Heart right ventricle (tissue), 16 donors: ENCODE data around the gene LEO1. TPM values are rescaled to one million over a fixed set of nuclear protein-coding genes. Genes with fewer than 3 reads are reported as not detected.
A peak's percentile ranks its signal among the peaks of the same experiment; 100 is the strongest.

Source experiments
- ATAC-seq, 8 donors: fragments of 200-7000 bp; cut with Tn5 transposase; one replicate each; pipeline ENCODE4 v1.9.1; 2020; ENCODE audit warnings: mild to moderate bottlenecking in 8 of 8, moderate library complexity in 8 of 8, moderate number of reproducible peaks in 1 of 8
- DNase-seq, 2 donors: peaks; one replicate each; pipeline ENCODE4 v3.0.0-alpha.2; 2020
- H3K27ac ChIP-seq, 10 donors: fragments of 200-600 bp; sonication (generic) in 2 of 10; one replicate each; pipeline versions ENCODE4 v1.5.0 to v1.8.0; 2020 to 2022; ENCODE audit warnings: mild to moderate bottlenecking in 3 of 10
- H3K27me3 ChIP-seq, 7 donors: fragments of 200-600 bp; one replicate each; pipeline ENCODE4 v1.8.0; 2021 to 2022; ENCODE audit warnings: mild to moderate bottlenecking in 2 of 7
- H3K36me3 ChIP-seq, 9 donors: fragments of 200-600 bp; sonication (generic) in 1 of 9; one replicate each; pipeline versions ENCODE4 v1.5.0 to v1.8.0; 2020 to 2022; ENCODE audit warnings: mild to moderate bottlenecking in 2 of 9
- H3K4me1 ChIP-seq, 9 donors: fragments of 200-600 bp; sonication (generic) in 1 of 9; one replicate each; pipeline versions ENCODE4 v1.5.0 to v1.8.0; 2020 to 2022; ENCODE audit warnings: mild to moderate bottlenecking in 4 of 9
- H3K4me3 ChIP-seq, 10 donors: fragments of 200-600 bp; sonication (generic) in 2 of 10; one replicate each; pipeline versions ENCODE4 v1.5.0 to v1.8.0; 2020 to 2022; ENCODE audit warnings: mild to moderate bottlenecking in 7 of 10, moderate library complexity in 2 of 10
- H3K9me3 ChIP-seq, 11 donors: fragments of 200-600 bp in 10 of 11; sonication (generic) in 2 of 11; one replicate each; pipeline versions ENCODE4 v1.5.0 to v1.8.0; 2013 to 2022; ENCODE audit warnings: mild to moderate bottlenecking in 2 of 11, control low read depth in 1 of 11, moderate library complexity in 1 of 11
- WGBS, 2 donors: extraction: QIAGEN DNeasy Blood & Tissue Kit; methylation state at CpG; one replicate each; pipeline ENCODE4 v1.1.7; 2013; ENCODE audit warnings: inconsistent platforms in 1 of 2; 5-methylcytosine and 5-hydroxymethylcytosine counted together
- intact Hi-C, 10 donors: fragments of 100-400 bp; cut with DNase I; formaldehyde crosslinking; loops; one replicate each; pipeline versions ENCODE4 v1.11.1 to v1.14.2; 2022
- polyA plus RNA-seq, 2 donors: library from polyadenylated mRNA; stranded (reverse); fragments of 200-250 nt; gene quantifications; one replicate each; pipeline ENCODE4 v1.2.3, GENCODE V29; 2013
- total RNA-seq, 10 donors: library from RNA; stranded (reverse); fragmentation: NEBNext Ultra II Directional in 3 of 10; extraction: Animal tissue kit (Norgen Biotek cat#: 25700) in 3 of 10; gene quantifications; one replicate each; pipeline versions ENCODE4 v1.2.1 to v1.2.4, GENCODE V29; 2021 to 2023
- TF ChIP-seq, protein P1 (sequence below), 9 donors: fragments of 200-600 bp; sonication (generic) in 2 of 9; IDR thresholded peaks; one replicate each; pipeline versions ENCODE4 v1.5.0 to v1.8.0; 2021 to 2022; ENCODE audit warnings: antibody characterized with exemption in 9 of 9, mild to moderate bottlenecking in 5 of 9, moderate library complexity in 1 of 9
- donor health status: Arrhythmogenic right ventricular cardiomyopathy.
- donor health status: ischemic (EF 13 %, LVEDD 7.1; RV severe dilation, severe dysfunction).
- donor health status: healthy with polysubstance abuse.
- donor health status: DM: no; HTN: yes; CAD: no.
- donor health status: DM: no; HTN: no; CAD: no.
- donor health status: ischemic (EF 25% LVEDD 6.9; RV normal size, moderate dysfunction).
- donor health status: ischemic (EF 25% LVEDD 5.7; RV mildly dilated, moderate dysfunction).
- donor health status: healthy.
- donor health status: DM: yes; HTN: yes; CAD: no.
- donor health status: Ischemic cardiomyopathy.
- donor health status: ischemic (EF 35%, LVEDD 5.7; RV mildly dilated, moderate dysfunction).
- donor health status: nonischemic (EF 11% LVEDD 7.7; RV severe dilation, severe dysfunction).
- donor health status: DM: yes; HTN: yes; CAD: no.
- donor health status: PGD.
- donor health status: ischemic (EF 29% LVEDD 5.4; RV normal size, mild dysfunction).
- donor health status: nonischemic (EF 23%, LVEDD 6.1; RV moderate dilation, normal function).

Gene LEO1
- total and polyA plus RNA-seq, 12 donors = 6.6 to 9.1 (median 8.2) TPM

DNA sequence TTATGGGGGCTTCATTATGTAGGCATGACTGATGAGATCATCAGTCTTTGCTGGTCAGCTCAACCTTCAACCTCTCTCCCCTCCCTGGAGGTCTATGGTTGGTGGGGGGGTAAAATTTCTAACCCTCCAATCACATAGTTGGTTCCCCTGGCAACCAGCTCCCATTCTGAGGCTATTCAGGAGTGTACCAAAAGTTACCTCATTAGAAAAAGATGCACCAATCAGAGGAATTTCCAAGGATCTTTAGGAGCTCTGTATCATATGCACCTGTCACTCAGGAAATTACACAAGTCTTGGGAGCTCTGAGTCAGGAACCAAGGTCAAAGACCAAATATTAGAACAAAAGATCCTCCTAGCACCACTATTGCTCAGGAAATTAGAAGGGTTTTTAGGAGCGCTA, 21.4 kb upstream of the LEO1 start:
- no peaks in the 10 kb centered on the region for H3K9me3 ChIP-seq
- peaks cover 0 to 7% (median 0%) of the 10 kb centered on the region in 9 donors for H3K4me1 ChIP-seq
- no peaks in the 10 kb centered on the region for H3K27me3 ChIP-seq
- intact Hi-C loops = loop anchor here in 1 of 10 donors (1.0 kb wide), 1 partner anchor 29 kb away; no protein-coding TSS in a partner anchor
- no peaks in the 10 kb centered on the region for H3K36me3 ChIP-seq
- no peak overlapping the region for H3K4me3 ChIP-seq
- 69 to 92% methylated on average over 1 of the region's 1 CpG for WGBS, 2 donors
- DNase-seq (no peak), ATAC-seq (no peak)
- TF ChIP-seq, protein P1, sequence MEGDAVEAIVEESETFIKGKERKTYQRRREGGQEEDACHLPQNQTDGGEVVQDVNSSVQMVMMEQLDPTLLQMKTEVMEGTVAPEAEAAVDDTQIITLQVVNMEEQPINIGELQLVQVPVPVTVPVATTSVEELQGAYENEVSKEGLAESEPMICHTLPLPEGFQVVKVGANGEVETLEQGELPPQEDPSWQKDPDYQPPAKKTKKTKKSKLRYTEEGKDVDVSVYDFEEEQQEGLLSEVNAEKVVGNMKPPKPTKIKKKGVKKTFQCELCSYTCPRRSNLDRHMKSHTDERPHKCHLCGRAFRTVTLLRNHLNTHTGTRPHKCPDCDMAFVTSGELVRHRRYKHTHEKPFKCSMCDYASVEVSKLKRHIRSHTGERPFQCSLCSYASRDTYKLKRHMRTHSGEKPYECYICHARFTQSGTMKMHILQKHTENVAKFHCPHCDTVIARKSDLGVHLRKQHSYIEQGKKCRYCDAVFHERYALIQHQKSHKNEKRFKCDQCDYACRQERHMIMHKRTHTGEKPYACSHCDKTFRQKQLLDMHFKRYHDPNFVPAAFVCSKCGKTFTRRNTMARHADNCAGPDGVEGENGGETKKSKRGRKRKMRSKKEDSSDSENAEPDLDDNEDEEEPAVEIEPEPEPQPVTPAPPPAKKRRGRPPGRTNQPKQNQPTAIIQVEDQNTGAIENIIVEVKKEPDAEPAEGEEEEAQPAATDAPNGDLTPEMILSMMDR (IDR thresholded peaks at IDR 0.05) = no peak
- H3K27ac ChIP-seq = no peak overlapping the region

DNA sequence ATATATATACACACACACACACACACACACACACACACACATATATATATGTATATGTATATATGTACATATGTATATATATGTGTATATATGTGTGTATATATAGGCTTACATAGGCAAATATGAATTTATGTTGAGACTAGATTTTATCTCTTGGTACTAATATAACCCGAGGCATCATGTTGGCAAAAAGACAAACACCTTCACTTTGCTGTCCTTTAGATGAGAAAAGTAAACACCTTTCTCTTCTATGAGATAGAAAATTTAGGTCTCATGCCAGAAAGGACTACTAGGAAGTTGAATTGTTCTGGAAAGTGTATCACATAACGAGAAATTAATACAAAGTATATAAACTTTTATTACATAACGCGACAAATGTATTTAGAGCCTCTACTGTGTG, 19.6 kb upstream of the LEO1 start:
- no peak for ATAC-seq
- TF ChIP-seq, protein P1 (IDR thresholded peaks at IDR 0.05) = no peak

DNA sequence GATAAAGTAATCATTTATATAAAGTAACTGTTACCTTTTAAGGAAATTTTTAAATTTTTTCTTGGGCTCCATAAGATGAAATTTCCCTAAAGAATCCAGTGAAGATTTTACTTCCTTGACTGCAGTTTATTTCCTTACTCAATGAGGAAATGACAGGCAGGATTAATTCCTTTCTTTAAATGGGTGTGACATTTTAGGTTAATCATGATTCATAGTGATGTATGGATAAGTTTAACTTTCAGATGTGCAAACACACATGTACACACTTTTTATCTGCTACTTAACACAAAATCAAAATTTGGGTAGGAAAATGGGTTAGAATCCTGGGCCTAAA, 11.2 kb upstream of the LEO1 start:
- Histone ChIP-seq H3K9me3 (no peaks in the 10 kb centered on the region), H3K27me3 (no peaks in the 10 kb centered on the region), H3K4me1 (peaks cover 0 to 24% (median 22%) of the 10 kb centered on the region in 9 donors), H3K36me3 (no peaks in the 10 kb centered on the region), H3K27ac (peak overlapping the region in 4 of 10 donors; percentile 74 to 84 (median 80)), H3K4me3 (no peak overlapping the region)
- DNase-seq (no peak), ATAC-seq (no peak)
- TF ChIP-seq, protein P1 (IDR thresholded peaks at IDR 0.05) = no peak
- intact Hi-C loops = loop anchor here in 5 of 10 donors (1.0 to 5.0 kb wide), 5 partner anchors 35 to 97 kb away; partner anchors contain the start of gene MAPK6 (in 3 of the 5)

More for the DNA sequence above, 19.6 kb upstream of the LEO1 start:
- Histone ChIP-seq H3K27me3 (no peaks in the 10 kb centered on the region), H3K4me3 (no peak overlapping the region), H3K4me1 (peaks cover 0 to 7% (median 0%) of the 10 kb centered on the region in 9 donors), H3K36me3 (no peaks in the 10 kb centered on the region), H3K9me3 (no peaks in the 10 kb centered on the region), H3K27ac (no peak overlapping the region)
- intact Hi-C loops = no loop called here
- DNase-seq = no peak
- WGBS, 2 donors = 84 to 88% methylated on average over 4 of the region's 4 CpGs

DNA sequence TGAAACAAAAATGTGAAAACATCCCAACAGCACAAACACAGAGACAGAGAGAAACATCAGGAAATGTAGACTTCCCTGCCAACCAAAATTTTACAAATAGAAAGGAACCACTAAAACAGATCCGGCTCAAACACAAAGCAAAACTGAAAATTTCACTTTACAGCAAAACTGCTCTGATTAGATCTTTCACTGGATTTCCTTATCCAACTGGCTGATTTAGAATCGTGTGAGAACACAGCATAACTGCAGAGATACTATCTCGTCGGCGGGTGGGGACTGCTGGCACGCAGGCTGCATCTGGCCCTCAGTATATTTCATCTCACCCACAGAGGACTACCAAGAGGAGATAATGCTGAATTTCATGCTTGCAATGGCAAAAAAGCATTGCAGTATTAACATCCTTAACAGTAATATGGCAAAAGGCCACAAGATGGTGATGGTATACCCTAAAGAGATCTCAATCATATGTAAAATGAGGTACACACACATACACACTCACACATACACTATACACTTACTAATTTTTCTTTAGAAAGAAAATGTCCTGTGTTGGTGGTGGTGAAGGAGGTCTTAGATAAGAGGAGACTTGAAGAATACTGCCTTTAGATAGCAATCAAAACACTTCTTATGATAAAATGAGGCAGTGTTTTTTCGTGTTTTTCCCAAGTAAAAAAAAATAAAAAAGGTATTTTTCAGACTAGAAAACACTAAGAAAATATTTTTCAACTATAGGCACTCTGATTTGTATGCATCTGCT, 10.6 kb upstream of the LEO1 start:
- peak; percentile 23 to 24 for DNase-seq
- Histone ChIP-seq H3K27ac (peak overlapping the region; percentile 20 to 84 (median 72)), H3K36me3 (no peaks in the 10 kb centered on the region), H3K9me3 (no peaks in the 10 kb centered on the region), H3K4me3 (peak overlapping the region in 7 of 10 donors; percentile 18 to 39 (median 32)), H3K27me3 (no peaks in the 10 kb centered on the region), H3K4me1 (peaks cover 0 to 24% (median 22%) of the 10 kb centered on the region in 9 donors)
- peak; percentile 71 to 87 (median 74) for ATAC-seq
- 10 to 14% methylated on average over 7 of the region's 7 CpGs for WGBS, 2 donors
- intact Hi-C loops = loop anchor here in 5 of 10 donors (1.0 to 5.0 kb wide), 5 partner anchors 35 to 97 kb away; partner anchors contain the start of gene MAPK6 (in 3 of the 5)
- TF ChIP-seq, protein P1 (IDR thresholded peaks at IDR 0.05) = peak; percentile 10 to 68 (median 56)
